HG03432 (cell line): Measurements from ENCODE around the gene CELF2.

ENCODE experiments used
- ATAC-seq: cut with Tn5 transposase; IDR thresholded peaks from one replicate; pipeline ENCODE4 v1.9.1; 2021; ENCODE audit warnings: mild to moderate bottlenecking, moderate library complexity; ENCODE audit not compliant: unreplicated experiment

CELF2 gene

DNA sequence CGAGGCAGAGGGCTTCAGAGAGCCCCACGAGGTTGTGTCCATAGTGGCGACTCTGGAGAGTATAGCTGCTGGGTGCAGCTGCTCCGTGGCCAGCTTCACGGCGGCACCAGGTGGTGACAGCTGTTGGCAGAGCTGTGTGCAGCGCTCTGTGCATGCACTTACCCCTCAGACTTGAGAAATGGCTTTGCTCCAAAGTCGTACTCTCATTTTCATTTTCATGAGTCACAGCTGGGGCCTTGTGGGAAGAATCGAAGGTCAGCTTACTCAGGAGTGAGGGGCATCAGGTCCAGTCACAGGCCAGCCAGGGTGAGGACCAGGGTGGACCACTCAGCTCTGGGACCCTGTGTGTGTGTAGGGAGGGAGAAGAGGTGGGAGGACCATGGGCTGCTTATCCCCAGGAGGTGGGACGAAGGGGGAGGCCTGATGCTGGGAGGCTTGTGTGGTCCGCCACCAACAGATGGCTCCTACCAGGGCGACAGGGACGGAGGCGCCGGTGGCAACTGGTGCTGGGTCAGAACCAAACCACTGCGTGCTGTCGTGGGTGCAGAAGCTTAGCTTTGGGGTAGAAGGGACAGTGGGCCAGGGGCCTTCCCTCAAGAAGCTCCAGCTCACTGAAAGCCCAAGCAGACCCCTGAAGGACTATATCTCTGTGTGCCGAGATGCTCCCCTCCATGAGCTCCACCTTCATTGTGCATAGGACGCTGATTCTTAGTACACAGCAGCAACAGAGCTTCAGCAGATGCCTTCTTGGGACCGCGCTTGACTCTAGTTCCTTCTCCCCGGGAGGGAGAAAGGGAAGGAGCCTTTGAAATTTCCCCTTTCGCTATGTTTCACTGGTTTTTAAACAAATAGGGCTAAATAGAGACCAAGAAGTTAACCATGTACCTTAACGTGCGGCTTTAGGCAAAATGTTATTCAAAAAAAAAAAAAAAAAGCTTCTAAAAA, 225.0 kb downstream of the CELF2 start:
- ATAC-seq: peak; percentile 55

GRCh38 chr10:11243425-11244222, 226.0 kb downstream of the CELF2 start:
- ATAC-seq: no peak

- peak; percentile 10 for ATAC-seq
Observed at GRCh38 chr10:11245095-11245479, 227.4 kb downstream of the CELF2 start.

GRCh38 chr10:11245510-11245909, 227.8 kb downstream of the CELF2 start:
- peak; percentile 42 for ATAC-seq

- ATAC-seq: no peak
Observed at GRCh38 chr10:11245981-11246590, 228.4 kb downstream of the CELF2 start.

DNA sequence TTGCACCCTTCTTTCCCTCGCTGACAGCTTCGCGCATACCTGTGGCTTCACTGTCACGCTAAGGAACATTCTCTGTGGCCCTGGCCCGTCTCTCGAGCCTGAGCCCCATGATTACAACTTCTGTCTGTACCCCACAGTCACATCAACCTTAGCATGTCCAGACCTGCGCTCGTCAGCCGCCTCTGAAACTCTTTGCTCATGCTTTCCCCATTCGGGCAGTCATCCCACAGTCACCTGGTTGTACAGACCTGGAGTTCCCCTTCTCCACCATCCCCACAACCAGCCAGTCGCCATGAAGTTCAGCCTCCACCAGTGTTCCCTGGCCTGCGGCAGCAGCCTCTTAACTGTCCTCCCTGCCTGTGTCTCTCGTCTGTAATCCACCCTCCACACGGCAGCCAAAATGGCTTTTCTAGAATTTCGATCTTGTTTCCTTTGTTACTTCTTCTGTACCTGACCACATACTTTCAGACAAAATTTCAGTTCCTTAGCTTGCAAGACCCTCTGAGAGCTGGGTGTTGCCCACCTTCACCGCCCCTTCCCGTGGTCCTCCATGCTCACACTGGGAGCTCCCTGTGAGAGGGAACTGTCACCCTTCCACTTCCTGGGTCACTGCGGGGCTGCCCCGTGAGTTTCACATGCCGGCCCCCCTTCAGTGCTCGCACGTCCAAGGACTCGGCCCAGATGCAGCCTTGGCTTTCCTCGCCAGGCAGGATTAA, 229.2 kb downstream of the CELF2 start:
- peak; percentile 36 for ATAC-seq

GRCh38 chr10:11249152-11249807, 231.6 kb downstream of the CELF2 start:
- no peak for ATAC-seq

DNA sequence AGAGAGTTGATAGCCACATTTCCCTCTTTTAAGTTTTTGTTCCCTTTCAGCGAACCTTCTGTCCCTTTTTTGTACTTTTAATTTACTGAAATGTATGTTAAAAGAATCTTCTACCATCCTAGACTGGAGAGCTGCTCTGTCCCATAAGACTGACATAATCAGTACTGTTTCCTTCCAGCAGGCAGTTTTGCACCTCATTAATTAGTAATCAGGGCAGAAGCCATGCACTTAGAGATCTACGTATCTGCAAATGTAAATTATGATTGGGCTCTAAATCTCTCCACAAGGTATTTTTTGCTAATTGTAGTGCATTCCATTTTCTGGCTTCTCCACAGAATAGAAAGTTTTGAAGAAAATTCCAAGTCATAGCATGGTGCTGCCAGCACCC, 232.1 kb downstream of the CELF2 start:
- ATAC-seq: no peak

DNA sequence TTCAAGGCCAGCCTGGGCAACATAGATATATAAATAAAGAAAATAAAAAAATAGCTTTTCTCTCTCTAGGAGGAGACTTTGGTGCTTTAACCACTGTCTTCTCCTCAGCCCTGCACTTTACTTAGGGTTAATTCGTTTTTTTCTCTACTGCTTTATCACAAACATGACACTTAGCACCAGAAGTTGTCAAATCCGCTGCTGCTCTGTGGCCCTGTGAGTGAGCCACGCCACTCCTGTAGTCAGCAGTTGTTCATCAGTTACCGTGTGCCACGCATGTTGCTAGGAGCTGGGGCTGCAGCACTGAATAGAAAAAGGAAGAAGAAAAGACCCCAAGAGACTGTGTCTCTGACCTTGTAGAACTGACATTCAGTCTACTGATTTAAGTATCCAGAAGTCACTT, 232.6 kb downstream of the CELF2 start:
- ATAC-seq: no peak

GRCh38 chr10:11252887-11253286, 235.2 kb downstream of the CELF2 start:
- ATAC-seq: no peak

GRCh38 chr10:11253385-11254002, 235.8 kb downstream of the CELF2 start:
- no peak for ATAC-seq

DNA sequence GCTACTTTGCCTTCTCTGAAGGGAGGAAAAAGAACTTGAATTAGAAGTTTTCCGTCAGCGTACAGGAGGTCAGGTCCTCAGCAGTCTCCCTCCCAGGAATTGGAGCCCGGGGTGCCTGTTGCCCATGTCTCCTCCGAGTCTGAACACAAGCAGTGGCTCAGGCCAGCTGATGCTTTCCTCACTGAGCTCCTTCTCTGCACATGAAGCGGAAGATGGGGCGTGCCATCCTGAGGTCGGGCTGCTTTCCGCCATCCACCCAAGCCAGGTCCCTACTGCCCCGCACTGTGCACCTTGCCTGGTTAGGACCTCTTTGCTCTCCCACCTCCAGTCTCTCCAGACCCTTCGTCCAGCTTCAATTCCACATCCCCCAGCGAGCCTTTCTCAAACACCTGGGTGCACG, 237.5 kb downstream of the CELF2 start:
- ATAC-seq: no peak

GRCh38 chr10:11255796-11256444, 238.2 kb downstream of the CELF2 start:
- no peak for ATAC-seq

DNA sequence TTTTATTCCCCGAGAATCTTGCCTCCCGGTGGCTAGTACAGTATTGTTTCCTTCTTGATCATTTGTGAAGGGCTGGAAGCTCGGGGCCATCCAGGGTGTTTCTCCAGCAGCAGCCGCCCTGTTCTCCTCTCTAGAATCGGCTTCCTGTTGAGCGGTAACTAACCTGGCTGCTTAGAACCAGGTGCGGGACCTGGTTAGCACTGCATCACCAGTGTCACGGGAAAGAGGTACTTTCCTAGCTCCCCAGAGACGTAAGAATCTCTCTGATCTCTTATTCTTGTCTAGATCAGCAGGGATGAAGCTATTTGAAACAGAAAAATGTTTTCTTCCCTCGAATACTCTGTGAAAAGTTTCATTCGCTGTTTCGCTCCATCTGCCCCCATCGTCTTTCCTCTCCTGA, 239.2 kb downstream of the CELF2 start:
- ATAC-seq: no peak

GRCh38 chr10:11257440-11258090, 239.9 kb downstream of the CELF2 start:
- no peak for ATAC-seq

DNA sequence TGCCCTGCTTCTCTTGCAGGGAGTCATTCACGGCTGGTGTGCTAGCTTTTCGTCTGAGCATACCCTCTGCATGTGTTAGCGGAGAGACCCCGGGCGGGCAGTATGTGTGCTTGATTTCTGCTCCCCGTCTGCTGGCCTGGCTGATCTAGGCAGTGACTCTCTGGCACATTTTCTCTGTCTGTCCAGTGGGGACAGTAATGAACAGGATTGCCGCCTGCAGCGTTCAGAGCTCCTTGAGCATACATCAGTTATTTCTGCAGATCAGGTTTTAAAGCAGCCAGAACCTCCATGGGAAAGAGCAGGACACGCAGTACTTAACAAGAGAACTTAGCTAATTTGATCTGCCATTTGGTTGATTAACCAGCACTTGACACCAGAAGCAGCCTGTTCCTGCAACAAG, 242.5 kb downstream of the CELF2 start:
- ATAC-seq: no peak

- no peak for ATAC-seq
Observed at GRCh38 chr10:11261143-11261542, 243.5 kb downstream of the CELF2 start.

- ATAC-seq: peak; percentile 41
Observed at GRCh38 chr10:11261687-11262493, 244.2 kb downstream of the CELF2 start.
